Activated CD8-positive, alpha-beta memory T cell treated with anti-CD3 and anti-CD28 coated beads, Interleukin-2, amount 50 U/mL, for 24 hours (primary cell): ENCODE data around the gene KCNJ14.

Source experiments
- DNase-seq: peaks from one replicate; pipeline ENCODE4 v3.0.0-alpha.2; 2020; ENCODE audit errors: extremely low read depth

The KCNJ14 gene

DNA sequence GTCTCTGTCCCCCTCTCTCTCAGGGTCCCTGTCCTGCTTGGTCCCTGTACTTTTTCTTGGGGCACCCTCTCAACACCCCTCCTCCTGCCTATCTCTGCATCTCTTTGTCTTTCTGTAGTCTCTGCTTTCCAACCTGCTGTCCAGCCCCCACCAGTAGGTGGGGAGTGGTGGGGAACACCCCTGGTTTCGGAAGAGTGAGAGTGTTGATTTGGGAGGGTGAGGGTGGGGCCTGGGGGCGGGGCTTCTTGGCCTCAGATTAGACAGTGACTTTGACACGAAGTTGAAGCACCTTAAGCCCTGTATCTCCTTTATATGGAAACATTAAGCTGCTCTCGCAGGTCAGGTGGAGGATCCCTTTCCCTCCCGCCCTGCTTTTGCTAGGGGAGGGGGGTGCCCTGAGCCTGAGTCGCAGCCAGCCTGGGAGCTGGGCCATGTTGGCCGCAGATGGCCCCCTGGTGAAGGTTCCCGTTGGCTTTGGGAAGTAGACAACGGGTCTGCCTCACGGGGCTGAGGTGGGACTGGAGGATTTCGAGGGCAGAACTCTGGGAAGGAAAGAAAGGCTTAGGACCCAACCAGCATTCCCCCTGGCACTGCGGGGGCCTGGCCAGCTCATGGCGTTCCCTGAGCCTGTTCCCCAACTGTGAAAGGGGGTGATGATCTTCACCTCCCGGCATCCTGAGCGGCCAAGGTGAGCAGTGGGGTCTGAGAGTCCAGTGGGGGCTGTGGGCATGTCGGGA is at the start of gene KCNJ14:
TSS of gene KCNJ14 (plus strand) at position 404 of the 737 bp plus-strand sequence. CDS start 6,151 bp downstream, outside the sequence.
- no peak for DNase-seq

DNA sequence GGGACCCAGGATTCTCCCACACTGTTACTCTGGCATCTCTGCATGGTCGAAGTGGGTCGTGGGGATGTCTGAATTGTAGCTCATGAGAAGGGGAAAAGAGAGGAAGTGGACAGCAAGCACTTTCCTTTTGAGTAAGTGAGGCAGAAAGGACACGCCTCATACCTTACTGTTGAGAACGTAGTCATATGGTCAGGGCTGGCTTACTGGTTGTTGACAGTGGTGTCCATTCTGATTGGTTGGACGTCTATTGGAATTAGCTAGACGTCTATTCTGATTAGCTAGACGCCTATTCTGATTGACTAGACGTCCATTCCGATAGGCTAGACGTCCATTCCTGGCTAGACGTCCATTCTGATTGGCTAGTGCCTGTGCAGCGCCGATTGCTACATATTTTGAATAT is 49.5 kb upstream of the KCNJ14 start:
- DNase-seq, result no peak

DNA sequence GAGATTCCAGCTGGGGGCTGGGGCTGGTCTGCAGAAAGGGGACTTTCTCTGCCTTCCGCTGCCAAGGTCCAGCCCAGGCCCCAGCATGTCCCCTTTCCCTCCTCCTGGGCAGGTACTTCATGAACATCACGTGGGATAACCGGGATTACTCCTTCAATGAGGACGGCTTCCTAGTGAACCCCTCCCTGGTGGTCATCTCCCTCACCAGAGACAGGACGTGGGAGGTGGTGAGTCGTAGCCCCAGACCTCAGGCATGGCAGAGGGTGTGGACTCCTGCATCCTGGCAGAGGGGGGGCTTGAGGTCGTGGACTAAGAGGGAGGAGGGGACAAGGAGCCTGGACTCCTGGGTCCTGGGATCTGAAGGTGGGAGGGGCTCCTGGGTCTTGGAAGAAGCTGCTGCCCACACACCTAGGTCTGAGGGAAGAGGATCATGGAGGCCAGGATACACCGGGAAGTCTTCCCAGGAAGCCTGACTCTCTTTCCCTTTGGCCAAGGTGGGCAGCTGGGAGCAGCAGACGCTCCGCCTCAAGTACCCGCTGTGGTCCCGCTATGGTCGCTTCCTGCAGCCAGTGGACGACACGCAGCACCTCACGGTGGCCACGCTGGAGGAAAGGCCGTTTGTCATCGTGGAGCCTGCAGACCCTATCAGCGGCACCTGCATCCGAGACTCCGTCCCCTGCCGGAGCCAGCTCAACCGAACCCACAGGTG is 41.3 kb upstream of the KCNJ14 start:
- no peak for DNase-seq

DNA sequence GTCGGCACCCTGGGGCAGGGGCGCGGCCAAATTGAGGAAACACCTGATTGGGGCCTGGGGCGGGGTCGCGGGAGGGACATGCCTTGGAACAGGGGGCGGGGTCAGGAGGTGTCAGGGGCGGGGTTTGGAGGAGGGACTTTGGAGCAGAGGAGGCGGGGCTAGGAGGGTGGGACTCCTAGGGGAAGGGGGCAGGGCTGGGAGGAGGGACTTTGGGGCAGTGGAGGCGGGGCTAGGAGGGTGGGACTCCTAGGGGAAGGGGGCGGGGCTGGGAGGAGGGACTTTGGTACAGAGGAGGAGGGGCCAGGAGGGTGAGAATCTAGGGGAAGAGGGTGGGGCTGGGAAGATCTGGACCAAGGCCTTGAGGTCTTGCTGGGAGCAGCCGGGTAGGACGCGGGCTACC is 40.0 kb upstream of the KCNJ14 start:
- no peak for DNase-seq

DNA sequence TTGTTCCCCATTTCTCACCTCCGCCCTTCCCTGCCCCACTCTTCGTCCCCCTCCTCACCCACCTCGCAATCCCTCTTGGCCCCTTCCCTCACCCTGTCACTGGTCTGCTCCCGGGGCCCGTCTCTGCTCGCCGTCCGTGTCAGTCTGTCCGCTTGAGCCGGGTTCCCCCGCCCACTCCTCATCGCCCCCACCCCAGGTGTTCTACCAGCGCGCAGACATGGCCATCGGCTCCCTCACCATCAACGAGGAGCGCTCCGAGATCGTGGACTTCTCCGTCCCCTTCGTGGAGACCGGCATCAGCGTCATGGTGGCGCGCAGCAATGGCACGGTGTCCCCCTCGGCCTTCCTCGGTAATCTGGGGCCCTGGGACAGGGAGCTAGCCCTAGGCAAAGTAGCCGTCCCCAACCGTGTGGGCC is 39.6 kb upstream of the KCNJ14 start:
- no peak for DNase-seq

DNA sequence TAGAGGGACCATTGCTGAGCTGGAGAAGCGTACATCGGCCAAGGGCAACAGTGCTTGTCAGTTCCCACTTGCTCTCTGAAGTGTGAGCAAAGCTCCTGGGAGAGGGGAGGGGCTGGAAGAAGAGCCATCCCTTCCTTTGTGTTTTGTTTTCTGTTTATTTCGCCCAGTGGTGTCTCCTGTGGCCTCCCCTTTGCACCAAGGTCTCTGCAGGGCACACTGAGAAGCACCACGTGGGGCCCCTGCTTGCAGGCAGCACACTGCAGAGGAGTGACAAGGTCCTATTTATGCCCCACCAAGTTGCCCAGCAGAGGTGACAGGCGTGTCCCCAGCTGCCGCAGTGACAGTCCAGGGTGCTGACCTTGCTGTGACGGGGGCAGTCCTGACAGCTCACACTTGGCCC is 38.0 kb upstream of the KCNJ14 start:
- DNase-seq, result no peak

DNA sequence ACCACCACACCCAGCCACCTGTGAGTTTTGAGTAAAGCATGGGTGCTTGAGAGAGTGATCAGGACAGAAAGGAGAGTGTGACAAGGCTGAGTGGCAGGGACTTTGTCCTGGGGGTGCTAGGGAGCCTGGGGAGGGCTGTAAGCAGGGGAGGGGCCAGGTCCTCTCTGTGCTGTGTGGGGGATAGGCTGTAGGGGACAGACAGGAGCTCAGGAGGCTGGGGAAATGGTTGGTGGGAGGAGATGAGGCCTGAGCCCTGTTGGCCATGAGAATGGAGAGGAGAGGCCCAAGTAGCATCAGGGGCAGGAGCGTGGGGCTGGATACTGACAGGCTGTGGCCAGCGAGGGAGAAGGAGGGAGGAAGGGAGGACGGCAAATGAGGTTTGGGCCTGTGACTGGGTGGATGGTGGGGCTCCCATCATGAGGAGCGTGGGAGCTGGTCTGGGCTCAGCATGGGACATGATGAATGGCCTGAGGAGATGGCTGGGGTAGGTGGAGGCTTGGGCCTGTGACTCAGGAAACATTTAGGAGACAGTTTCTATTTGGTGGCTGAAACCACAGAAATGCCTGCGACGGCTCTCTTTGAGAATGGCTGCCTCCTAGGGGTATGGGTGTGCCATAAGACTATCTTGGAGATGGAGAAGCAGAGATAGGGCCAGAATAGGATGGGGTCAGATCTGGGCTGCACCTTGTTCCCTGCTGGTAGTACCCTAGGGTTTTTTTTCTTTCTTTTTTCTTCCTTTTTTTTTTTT is 36.9 kb upstream of the KCNJ14 start:
- DNase-seq, result no peak

DNA sequence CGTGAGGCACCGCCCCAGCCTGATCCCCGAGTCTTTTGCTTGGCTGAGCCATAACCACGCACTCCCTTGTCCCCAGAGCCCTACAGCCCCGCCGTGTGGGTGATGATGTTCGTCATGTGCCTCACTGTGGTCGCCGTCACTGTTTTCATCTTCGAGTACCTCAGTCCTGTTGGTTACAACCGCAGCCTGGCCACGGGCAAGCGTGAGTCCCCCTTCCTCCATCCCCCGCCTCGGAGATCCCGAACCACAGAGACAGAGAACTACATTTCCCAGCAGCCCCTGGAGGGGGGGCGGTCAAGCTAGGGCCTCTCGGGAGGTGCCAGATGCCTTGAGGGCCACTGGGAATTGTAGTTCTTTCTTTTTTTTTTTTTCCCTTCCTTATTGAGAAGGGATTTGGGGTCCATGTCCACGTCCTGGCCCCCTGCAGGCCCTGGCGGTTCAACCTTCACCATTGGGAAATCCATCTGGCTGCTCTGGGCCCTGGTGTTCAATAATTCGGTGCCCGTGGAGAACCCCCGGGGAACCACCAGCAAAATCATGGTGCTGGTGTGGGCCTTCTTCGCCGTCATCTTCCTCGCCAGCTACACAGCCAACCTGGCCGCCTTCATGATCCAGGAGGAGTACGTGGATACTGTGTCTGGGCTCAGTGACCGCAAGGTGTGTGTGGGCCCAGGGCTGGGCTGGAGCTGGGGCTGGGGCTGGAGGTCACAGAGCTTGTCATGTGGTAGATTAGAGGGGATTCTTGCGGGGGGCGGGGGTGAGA is 36.0 kb upstream of the KCNJ14 start:
- peak; percentile 33 for DNase-seq

DNA sequence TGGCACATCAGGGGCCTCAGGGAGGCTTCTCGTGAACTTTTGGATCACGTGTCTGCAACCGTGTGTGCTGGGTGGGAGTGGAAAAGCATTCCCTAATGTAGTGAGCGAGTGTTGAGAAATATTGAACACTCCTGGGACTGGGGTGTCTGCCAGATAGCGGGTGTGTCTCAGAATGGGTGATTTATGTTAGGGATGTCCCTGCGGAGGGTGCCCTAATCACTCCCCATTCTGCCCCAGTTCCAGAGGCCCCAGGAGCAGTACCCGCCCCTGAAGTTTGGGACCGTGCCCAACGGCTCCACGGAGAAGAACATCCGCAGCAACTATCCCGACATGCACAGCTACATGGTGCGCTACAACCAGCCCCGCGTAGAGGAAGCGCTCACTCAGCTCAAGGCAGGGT is 33.8 kb upstream of the KCNJ14 start:
- no peak for DNase-seq

DNA sequence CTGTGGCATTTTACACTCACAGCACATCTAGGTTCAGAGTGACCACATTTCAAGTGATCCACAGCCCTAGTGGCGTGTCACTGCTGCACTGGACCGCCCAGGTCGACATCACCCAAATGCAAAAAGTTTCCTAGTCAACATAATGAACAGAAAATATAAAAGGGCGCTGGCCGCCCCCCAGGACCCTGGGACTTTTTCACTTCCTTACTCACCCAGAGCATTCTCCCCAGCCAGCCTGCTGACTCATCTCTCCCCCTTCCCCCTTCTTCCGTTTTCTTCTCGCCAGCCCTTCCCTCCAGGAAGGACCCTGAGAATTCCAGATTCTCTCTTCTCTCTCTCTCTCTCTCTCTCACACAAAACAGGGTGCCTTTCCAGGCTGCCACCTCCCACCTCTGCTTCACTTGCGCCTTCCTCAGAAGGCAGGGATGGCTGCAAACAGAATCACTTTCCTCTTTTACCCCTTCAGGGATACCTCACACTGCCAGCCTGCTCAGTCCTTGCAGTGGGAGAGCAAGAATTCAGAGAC is 30.6 kb upstream of the KCNJ14 start:
- no peak for DNase-seq

DNA sequence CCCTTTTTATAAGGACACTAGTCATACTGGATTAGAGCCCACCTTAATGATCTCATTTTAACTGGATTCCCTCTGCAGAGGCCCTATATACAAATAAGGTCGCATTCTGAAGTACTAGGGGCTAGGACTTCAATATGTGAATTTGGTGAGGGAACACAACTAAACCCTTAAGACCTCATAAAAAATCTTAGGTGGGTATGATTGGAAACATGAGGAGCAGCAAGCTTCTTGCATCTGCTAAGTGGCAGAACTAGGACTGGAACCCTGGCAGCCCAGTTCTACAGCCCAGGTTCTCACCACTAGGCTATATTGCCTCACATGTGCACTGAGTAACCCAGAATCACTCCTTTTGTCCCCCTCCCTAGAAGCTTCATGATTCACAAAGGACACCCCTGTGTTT is 26.7 kb upstream of the KCNJ14 start:
- DNase-seq, result no peak

DNA sequence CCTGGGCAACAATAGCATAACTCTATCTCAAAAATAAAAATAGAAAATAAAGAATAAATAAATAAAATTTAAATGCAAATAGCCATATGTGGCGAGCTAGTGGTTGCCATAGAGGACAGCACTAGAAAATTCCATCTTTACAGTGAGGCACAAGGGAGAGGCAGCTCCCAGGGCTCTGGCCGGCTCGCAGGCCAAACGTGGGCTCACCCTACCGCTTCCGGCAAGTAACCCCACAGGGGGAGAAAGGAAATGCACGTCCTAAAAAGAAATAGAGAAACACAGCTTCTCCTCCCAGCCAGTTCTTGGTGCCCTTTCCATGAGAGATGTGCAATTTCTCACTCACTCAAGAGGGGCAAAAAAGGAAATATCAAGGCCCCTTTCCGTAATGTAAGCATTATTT is 22.0 kb upstream of the KCNJ14 start:
- no peak for DNase-seq

DNA sequence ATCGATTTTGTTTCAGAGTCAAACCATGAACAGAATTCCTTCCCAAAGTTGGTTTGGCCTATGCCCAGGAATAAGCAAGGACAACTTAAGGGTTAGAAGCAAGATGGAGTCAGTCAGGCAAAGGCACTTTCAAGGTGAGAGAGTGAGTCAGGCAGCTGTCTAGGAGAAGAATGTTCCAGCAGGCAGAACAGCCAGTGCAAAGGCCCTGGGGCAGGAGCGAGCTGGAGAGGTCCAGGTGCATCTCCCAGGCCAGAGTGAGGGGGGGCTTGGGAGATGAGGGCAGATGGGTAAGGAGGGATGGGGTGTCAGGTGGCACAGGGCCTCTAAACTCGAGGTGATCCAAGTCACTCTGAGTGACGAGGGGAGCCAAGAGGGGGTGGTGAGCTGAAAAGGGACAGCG is 18.8 kb upstream of the KCNJ14 start:
- no peak for DNase-seq

DNA sequence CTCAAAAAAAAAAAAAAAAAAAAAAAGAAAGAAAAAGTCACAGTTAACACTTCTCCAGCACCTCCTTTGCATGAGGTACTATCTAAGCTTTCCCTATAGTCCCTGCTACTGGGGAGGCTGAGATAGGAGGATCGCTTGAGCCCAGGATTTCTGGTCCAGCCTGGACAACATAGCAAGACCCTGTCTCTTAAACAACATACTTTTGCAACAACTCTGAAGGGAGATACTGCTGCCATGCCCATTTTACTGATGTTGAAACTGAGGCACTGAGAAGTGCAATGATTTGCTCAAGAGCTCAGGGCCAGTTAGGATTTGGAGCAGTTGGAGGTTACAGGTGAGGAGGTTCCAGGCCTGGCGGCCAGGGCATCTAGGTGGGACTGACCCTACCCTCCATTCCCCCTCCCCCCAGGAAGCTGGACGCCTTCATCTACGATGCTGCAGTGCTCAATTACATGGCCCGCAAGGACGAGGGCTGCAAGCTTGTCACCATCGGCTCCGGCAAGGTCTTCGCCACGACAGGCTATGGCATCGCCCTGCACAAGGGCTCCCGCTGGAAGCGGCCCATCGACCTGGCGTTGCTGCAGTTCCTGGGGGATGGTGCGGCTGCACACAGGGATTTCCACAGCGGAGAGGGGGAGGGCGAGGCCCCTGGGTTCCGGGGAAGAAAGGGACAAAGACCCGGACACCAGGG is 13.9 kb upstream of the KCNJ14 start:
- DNase-seq, result no peak

DNA sequence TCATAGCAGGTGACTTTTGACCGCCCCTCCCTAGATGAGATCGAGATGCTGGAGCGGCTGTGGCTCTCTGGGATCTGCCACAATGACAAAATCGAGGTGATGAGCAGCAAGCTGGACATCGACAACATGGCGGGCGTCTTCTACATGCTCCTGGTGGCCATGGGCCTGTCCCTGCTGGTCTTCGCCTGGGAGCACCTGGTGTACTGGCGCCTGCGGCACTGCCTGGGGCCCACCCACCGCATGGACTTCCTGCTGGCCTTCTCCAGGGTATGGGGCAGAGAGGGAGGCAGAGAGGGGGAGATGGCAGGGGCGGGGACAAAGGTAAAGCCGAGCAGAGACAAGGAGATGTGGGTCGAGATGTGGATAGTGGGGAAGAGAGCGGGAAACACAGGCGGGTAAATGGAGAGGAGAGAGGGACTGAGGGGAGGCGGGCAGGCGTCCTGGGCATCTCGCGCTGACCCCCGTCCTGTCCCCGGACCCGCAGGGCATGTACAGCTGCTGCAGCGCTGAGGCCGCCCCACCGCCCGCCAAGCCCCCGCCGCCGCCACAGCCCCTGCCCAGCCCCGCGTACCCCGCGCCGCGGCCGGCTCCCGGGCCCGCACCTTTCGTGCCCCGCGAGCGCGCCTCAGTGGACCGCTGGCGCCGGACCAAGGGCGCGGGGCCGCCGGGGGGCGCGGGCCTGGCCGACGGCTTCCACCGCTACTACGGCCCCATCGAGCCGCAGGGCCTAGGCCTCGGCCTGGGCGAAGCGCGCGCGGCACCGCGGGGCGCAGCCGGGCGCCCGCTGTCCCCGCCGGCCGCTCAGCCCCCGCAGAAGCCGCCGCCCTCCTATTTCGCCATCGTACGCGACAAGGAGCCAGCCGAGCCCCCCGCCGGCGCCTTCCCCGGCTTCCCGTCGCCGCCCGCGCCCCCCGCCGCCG is 13.0 kb upstream of the KCNJ14 start:
- DNase-seq, result no peak

DNA sequence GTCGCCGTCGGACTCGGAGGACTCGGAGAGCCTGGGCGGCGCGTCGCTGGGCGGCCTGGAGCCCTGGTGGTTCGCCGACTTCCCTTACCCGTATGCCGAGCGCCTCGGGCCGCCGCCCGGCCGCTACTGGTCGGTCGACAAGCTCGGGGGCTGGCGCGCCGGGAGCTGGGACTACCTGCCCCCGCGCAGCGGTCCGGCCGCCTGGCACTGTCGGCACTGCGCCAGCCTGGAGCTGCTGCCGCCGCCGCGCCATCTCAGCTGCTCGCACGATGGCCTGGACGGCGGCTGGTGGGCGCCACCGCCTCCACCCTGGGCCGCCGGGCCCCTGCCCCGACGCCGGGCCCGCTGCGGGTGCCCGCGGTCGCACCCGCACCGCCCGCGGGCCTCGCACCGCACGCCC is 12.1 kb upstream of the KCNJ14 start:
- no peak for DNase-seq

DNA sequence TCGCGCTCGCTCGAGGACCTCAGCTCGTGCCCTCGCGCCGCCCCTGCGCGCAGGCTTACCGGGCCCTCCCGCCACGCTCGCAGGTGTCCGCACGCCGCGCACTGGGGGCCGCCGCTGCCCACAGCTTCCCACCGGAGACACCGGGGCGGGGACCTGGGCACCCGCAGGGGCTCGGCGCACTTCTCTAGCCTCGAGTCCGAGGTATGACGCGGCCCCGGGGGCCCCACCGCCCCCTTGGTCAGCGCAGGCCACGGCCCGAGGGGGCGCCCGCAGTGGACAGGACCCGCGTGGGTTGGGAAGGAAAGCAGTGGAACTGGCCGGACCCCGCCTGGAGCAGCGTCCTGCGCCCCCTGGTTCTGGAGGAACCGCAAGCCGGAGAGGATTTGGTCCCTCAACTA is 11.6 kb upstream of the KCNJ14 start:
- DNase-seq, result no peak

DNA sequence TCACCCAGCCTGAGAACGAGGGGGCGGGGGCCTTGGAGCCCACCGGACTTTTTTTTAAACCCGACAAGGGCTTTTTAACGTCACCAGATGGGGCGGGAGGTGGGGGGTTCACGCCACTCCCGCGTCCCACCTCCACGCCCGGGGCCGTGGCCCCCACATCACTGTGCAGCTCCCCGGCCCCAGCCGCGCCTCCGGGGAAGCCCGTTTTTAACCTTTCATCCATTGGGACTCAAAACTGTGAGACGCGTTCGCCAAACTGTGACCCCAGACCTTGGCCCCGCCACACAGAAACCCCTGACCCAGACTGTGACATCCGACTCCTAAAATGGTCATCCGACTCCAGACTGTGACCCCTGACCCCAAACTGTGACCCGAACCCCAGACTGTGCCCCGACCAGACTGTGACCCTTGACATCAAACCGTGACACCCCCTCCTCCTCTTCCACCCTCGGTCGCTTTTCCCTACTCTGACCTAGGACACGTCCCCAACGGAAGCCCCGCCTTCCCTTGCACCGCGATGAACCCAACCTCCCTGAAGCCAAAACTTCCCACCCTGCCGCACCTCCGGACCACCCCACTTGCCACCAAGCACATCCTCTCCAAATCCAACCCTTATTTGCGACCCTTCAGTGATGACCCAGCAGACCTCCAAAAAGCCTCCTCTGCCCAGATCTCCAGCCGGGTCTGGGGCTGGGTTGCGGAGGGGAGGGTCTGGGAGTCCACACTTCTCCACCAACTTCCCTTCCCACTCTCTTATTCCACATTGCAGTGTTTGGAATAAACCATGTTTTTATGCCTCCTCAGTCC is 11.0 kb upstream of the KCNJ14 start:
- DNase-seq, result no peak

DNA sequence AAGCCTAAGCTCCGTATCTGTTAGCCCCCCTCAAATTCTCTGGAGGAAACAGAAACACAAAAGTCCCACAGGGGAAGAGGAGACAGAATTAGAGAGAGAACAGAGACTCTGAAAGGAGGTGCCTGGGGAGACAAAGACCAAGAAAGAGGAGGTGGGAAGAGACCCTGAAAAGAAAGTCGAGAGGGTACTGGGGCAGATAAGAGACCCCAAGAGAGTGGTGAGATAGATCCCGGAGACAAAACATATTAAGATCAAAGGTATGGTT is 10.5 kb upstream of the KCNJ14 start:
- no peak for DNase-seq

DNA sequence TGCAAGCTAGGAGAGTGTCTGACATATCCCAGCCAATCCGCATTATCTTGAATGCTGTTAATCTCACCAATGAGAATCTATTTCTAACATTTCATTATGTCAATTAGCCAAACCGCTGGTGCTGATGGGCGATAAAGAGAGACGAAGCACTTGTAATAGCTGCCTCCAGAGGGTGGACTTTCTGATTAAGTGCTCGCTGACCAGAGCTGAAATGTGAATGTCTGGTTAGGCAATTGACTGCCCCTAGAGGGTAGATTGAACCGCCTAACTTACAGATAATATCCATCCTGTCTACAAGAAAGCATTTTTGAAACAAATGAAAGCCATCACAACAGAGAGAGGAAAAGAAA is 10.1 kb upstream of the KCNJ14 start:
- DNase-seq, result no peak
